ENCODE results near the gene R3HCC1L.

GRCh38 chr10:98138031-98138430, 3.6 kb downstream of the R3HCC1L start:
- TF ChIP-seq ZNF37A (tag by site-specific recombination; IDR thresholded peaks at IDR 0.05) (no peak), ZNF596 (tag by site-specific recombination; IDR thresholded peaks at IDR 0.05) (no peak), ZNF121 (tag by site-specific recombination; IDR thresholded peaks at IDR 0.05) (no peak), CTCF (tag by site-specific recombination; IDR thresholded peaks at IDR 0.05) (no peak), ZNF639 (tag by site-specific recombination; IDR thresholded peaks at IDR 0.05) (no peak)

All from HEK293 (cell line).